ENCODE data around the gene CCDC188.

CCDC188 gene

DNA sequence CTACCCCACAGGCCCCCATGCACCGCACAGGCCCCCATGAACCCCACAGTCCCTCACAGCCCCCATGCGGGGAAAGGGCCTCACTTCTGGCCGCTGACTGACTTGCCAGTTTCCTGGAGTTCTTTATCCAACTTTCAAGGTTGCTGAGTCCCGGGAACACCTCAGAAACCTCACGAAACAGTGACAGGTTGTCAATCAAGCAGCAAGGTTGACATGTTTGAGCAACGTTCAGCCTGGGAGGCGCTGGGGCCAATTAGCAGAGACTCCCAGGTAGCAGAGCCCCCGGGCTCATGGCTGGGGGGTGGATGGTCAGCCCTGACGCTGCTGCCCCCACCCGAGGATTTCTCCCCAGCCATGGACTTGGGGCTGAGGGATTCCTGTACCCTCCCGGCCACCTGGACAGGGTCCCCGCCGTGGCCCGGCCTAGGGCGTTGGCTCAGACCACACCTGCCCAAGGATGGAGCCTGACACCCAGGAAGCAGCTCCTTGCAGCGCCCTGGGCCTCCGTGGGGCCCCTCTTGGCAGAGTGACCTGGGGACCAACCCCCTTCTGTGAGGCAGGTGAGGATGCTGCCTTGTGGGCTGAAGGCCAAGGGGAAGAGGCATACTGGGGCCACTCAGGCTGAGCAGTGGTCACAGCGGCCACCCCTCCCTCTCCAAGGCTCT is 33.8 kb upstream of the CCDC188 start:
- no peak for DNase-seq (ENCODE audit: low read depth, low spot score)
- Histone ChIP-seq H3K9me3 (ENCODE audit: control insufficient read depth, insufficient read depth, low read length) (no peaks in the 10 kb centered on the region), H3K4me1 (ENCODE audit: control insufficient read depth, insufficient read depth, low read length) (no peaks in the 10 kb centered on the region), H3K36me3 (ENCODE audit: control insufficient read depth, insufficient read depth, low read length) (no peaks in the 10 kb centered on the region), H3K27ac (ENCODE audit: low read length) (no peak overlapping the region), H3K4me3 (ENCODE audit: low read length) (no peak overlapping the region), H3K27me3 (ENCODE audit: control insufficient read depth, insufficient read depth, low read length) (no peaks in the 10 kb centered on the region)
- WGBS (ENCODE audit: insufficient coverage, insufficient read length), result no CpG with 5 or more reads among the region's 18 CpGs

DNA sequence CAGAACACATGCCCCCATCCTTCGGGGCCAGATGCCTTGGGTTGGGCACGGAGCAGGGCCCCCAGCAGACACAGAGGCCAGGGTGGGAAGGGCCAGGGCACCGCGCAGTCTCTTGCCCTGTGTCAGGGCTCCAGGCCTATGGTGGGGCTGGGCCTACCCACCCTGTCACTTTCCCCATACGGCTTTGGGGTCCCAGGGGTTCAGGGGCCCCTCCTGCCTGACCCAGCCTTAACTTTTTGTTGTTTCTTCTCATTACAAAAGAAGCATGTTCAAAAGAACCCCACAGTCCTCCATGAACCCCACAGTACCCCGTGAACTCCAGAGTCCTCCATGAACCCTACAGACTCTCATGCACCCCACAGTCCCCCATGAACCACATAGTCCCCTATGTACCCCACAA is 33.0 kb upstream of the CCDC188 start:
- Histone ChIP-seq H3K4me3 (ENCODE audit: low read length) (no peak overlapping the region), H3K4me1 (ENCODE audit: control insufficient read depth, insufficient read depth, low read length) (no peaks in the 10 kb centered on the region), H3K36me3 (ENCODE audit: control insufficient read depth, insufficient read depth, low read length) (no peaks in the 10 kb centered on the region), H3K27ac (ENCODE audit: low read length) (no peak overlapping the region), H3K27me3 (ENCODE audit: control insufficient read depth, insufficient read depth, low read length) (no peaks in the 10 kb centered on the region), H3K9me3 (ENCODE audit: control insufficient read depth, insufficient read depth, low read length) (no peaks in the 10 kb centered on the region)
- no CpG with 5 or more reads among the region's 6 CpGs for WGBS (ENCODE audit: insufficient coverage, insufficient read length)
- no peak for DNase-seq (ENCODE audit: low read depth, low spot score)

DNA sequence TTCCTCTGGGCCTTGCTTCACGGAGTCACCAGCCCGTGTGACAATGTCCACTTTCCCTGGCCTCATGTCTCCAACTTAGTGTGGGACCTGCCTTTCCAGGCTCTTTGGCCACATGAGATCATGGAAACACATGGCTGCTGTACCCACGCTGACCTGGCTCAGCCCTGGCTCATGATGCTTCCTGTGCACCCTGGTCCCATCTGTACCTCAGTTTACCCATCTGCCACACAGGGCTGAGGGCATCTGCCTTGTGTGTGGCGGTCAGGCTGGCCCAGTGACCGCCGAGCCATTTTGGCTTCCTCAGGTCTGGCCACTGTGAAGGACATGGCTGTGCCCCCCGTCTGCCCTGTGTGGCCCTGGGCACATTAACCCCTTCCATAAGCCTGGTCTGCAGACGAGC is 32.2 kb upstream of the CCDC188 start:
- H3K9me3 ChIP-seq (ENCODE audit: control insufficient read depth, insufficient read depth, low read length), result no peaks in the 10 kb centered on the region

DNA sequence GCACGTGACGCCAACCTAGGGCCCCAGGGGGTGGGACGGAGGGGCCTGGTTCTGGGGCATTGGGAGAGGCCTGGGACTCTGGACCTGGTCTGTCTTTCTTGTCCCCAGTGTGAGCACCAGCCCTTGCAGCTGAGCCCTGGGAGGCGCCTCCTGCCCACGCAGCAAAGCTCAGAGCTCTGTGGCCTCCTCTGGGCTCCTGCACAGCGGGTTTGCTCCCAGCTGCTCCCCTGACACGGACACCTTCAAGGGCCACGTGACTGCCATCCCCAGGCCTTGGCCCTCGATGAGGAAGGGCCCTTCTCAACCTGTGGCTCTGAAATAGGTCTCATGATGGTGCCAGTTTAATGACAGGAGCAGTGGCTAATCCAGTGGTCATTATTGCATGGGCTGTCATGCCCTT is 31.5 kb upstream of the CCDC188 start:
- Histone ChIP-seq H3K36me3 (ENCODE audit: control insufficient read depth, insufficient read depth, low read length) (no peaks in the 10 kb centered on the region), H3K27me3 (ENCODE audit: control insufficient read depth, insufficient read depth, low read length) (no peaks in the 10 kb centered on the region), H3K27ac (ENCODE audit: low read length) (no peak overlapping the region), H3K4me1 (ENCODE audit: control insufficient read depth, insufficient read depth, low read length) (no peaks in the 10 kb centered on the region; the same call in 1 of the 2 replicates), H3K4me3 (ENCODE audit: low read length) (no peak overlapping the region), H3K9me3 (ENCODE audit: control insufficient read depth, insufficient read depth, low read length) (no peaks in the 10 kb centered on the region)
- DNase-seq (ENCODE audit: low read depth, low spot score), result no peak
- no CpG with 5 or more reads among the region's 9 CpGs for WGBS (ENCODE audit: insufficient coverage, insufficient read length)

More for the DNA sequence above, 32.2 kb upstream of the CCDC188 start:
- no peaks in the 10 kb centered on the region for H3K27me3 ChIP-seq (ENCODE audit: control insufficient read depth, insufficient read depth, low read length)
- H3K4me1 ChIP-seq (ENCODE audit: control insufficient read depth, insufficient read depth, low read length), result no peaks in the 10 kb centered on the region; the same call in 1 of the 2 replicates
- WGBS (ENCODE audit: insufficient coverage, insufficient read length), result no CpG with 5 or more reads among the region's 8 CpGs
- no peaks in the 10 kb centered on the region for H3K36me3 ChIP-seq (ENCODE audit: control insufficient read depth, insufficient read depth, low read length)
- no peak for DNase-seq (ENCODE audit: low read depth, low spot score)
- H3K27ac ChIP-seq (ENCODE audit: low read length), result no peak overlapping the region
- no peak overlapping the region for H3K4me3 ChIP-seq (ENCODE audit: low read length)

DNA sequence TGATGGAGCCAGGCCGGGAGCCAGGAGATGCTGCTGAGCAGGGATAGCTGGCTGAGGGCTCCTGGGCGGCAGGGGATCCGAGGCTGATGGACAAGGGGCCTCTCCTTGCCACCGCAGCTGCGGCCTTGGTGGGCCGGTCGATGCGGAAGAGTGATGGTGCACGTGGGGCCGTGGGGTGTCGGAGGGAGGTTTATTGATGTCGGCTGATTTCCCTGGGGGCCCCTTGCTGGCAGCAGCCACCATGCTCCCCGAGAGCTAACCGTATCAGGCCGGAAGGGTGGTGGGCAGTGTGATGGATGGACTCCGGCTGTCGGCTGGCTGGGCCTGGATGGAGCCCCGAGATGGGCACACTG is 31.0 kb upstream of the CCDC188 start:
- H3K27me3 ChIP-seq (ENCODE audit: control insufficient read depth, insufficient read depth, low read length), result no peaks in the 10 kb centered on the region
- H3K36me3 ChIP-seq (ENCODE audit: control insufficient read depth, insufficient read depth, low read length), result no peaks in the 10 kb centered on the region
- no peaks in the 10 kb centered on the region; the same call in 1 of the 2 replicates for H3K4me1 ChIP-seq (ENCODE audit: control insufficient read depth, insufficient read depth, low read length)
- no CpG with 5 or more reads among the region's 18 CpGs for WGBS (ENCODE audit: insufficient coverage, insufficient read length)
- no peak for DNase-seq (ENCODE audit: low read depth, low spot score)
- H3K27ac ChIP-seq (ENCODE audit: low read length), result no peak overlapping the region
- no peak overlapping the region for H3K4me3 ChIP-seq (ENCODE audit: low read length)
- no peaks in the 10 kb centered on the region for H3K9me3 ChIP-seq (ENCODE audit: control insufficient read depth, insufficient read depth, low read length)

DNA sequence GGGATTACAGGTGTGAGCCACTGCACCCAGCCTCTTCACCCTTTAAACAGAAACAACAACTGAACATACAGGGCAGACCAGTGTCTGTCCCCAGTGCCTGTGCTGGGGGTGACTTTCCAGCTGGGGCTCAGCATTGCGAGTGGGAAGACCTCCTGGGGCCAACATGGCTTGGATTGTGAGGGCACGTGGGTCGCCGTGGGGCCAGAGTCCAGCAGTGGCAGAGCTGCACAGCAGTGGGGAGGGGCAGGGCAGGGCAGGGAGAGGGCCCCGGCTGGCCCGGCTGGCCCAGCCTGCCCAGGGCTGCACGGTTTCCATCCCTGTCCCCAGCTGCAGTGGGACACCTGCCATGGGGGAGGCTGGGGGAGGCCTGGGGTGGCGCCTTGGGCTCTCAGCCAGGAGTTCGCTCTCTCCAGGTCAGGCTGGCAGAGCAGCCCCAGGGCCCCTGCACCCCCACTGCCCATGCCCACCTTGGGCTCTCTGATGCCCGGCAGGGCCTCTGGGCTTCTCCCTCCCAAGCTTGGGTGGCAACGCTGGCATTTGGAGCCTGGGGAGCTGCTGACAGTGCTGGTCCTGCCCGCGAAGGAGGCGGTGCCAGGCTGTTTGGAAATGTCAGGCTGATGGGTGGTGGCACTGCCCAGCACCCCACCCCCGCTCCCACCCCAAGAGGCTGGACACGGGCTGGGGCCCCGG is 30.5 kb upstream of the CCDC188 start:
- H3K36me3 ChIP-seq (ENCODE audit: control insufficient read depth, insufficient read depth, low read length), result no peaks in the 10 kb centered on the region
- no peak for DNase-seq (ENCODE audit: low read depth, low spot score)
- no CpG with 5 or more reads among the region's 17 CpGs for WGBS (ENCODE audit: insufficient coverage, insufficient read length)
- no peaks in the 10 kb centered on the region for H3K27me3 ChIP-seq (ENCODE audit: control insufficient read depth, insufficient read depth, low read length)
- H3K4me3 ChIP-seq (ENCODE audit: low read length), result no peak overlapping the region
- H3K9me3 ChIP-seq (ENCODE audit: control insufficient read depth, insufficient read depth, low read length), result no peaks in the 10 kb centered on the region
- no peak overlapping the region for H3K27ac ChIP-seq (ENCODE audit: low read length)
- no peaks in the 10 kb centered on the region; the same call in 1 of the 2 replicates for H3K4me1 ChIP-seq (ENCODE audit: control insufficient read depth, insufficient read depth, low read length)

DNA sequence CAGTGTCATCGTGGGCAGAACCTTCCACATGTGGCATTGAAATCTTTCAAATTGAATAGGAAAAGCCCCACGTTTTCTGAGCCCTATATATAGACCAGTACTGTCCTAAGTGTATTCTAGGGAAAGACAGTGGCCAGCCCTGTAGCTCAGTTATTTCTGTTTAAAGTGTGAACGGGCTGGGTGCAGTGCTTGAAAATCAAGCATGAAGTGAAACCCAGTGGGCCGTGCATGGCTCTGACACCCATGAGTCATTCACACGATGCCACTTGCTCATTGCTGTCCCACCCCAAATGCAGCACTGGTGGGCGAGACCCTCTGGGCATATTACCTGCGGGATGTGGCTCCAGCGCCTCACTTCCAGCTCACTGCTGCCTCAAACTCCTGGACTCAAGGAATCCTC is 29.8 kb upstream of the CCDC188 start:
- Histone ChIP-seq H3K4me3 (ENCODE audit: low read length) (no peak overlapping the region), H3K36me3 (ENCODE audit: control insufficient read depth, insufficient read depth, low read length) (no peaks in the 10 kb centered on the region), H3K9me3 (ENCODE audit: control insufficient read depth, insufficient read depth, low read length) (no peaks in the 10 kb centered on the region), H3K27ac (ENCODE audit: low read length) (no peak overlapping the region), H3K4me1 (ENCODE audit: control insufficient read depth, insufficient read depth, low read length) (no peaks in the 10 kb centered on the region; the same call in 1 of the 2 replicates), H3K27me3 (ENCODE audit: control insufficient read depth, insufficient read depth, low read length) (no peaks in the 10 kb centered on the region)
- no peak for DNase-seq (ENCODE audit: low read depth, low spot score)
- no CpG with 5 or more reads among the region's 8 CpGs for WGBS (ENCODE audit: insufficient coverage, insufficient read length)

DNA sequence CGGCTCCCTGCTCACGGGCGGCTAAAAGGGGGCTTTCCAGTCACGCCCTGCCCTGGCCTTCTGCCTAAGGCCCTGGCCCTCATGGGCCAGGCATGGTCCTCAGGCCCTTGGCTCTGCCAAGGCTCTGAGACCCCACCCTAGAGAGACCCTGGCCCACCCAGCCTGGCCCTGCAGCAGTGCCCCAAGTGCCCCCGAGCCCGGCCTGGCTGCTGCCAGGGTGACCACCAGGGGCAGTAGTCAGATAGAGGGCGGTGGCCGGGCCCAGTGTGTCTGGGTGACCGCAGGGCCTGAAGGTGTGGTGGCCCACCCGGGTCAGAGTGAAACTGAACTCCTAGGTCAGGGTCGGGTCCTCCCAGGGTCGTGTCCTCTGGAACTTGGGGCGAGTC is 29.4 kb upstream of the CCDC188 start:
- H3K27me3 ChIP-seq (ENCODE audit: control insufficient read depth, insufficient read depth, low read length), result no peaks in the 10 kb centered on the region
- no CpG with 5 or more reads among the region's 13 CpGs for WGBS (ENCODE audit: insufficient coverage, insufficient read length)

DNA sequence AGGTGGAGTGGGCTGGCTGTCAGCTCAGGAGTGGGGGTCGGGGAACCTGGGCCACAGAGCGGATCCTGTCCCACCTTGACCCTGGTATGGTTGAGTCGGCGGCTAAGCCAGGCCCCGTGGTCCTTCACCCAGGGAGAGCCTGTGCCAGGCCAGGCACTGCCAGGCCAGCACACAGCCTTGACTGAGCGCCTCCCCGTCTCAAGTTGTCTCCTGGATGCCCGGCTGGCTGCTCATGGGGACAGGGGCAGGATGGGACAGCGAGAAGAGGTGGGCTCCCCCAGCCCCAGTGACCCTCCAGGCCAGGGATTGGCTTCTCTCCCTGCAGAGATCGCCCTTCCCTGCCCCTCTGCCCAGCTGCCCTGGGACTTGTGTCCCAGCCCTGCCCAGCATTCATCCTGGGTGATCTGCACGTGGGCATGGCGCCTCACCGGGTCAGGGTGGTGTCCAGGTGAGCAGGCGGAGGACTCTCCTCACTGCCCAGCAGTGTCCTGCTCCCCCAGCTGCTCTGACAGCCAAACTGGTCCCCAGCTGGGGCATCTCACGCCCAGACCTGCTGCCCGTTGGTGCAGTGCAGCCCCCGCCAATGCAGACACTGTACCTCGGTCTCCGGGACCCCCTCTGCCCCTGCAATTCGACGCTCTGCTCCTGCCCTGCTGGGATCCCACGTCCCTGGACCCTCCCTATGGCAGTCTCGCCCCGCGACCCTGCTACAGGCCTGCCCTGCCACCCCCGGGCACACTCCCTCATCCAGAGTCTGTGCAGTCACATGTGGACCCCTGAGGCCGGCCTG is 28.8 kb upstream of the CCDC188 start:
- H3K4me1 ChIP-seq (ENCODE audit: control insufficient read depth, insufficient read depth, low read length), result no peaks in the 10 kb centered on the region; the same call in 1 of the 2 replicates
- H3K4me3 ChIP-seq (ENCODE audit: low read length), result no peak overlapping the region
- H3K27ac ChIP-seq (ENCODE audit: low read length), result no peak overlapping the region
- H3K9me3 ChIP-seq (ENCODE audit: control insufficient read depth, insufficient read depth, low read length), result no peaks in the 10 kb centered on the region
- no peak for DNase-seq (ENCODE audit: low read depth, low spot score)
- no peaks in the 10 kb centered on the region for H3K27me3 ChIP-seq (ENCODE audit: control insufficient read depth, insufficient read depth, low read length)
- no peaks in the 10 kb centered on the region for H3K36me3 ChIP-seq (ENCODE audit: control insufficient read depth, insufficient read depth, low read length)
- no CpG with 5 or more reads among the region's 27 CpGs for WGBS (ENCODE audit: insufficient coverage, insufficient read length)

More for the DNA sequence above, 29.4 kb upstream of the CCDC188 start:
- Histone ChIP-seq H3K36me3 (ENCODE audit: control insufficient read depth, insufficient read depth, low read length) (no peaks in the 10 kb centered on the region), H3K4me1 (ENCODE audit: control insufficient read depth, insufficient read depth, low read length) (no peaks in the 10 kb centered on the region; the same call in 1 of the 2 replicates), H3K27ac (ENCODE audit: low read length) (no peak overlapping the region), H3K4me3 (ENCODE audit: low read length) (no peak overlapping the region), H3K9me3 (ENCODE audit: control insufficient read depth, insufficient read depth, low read length) (no peaks in the 10 kb centered on the region)
- DNase-seq (ENCODE audit: low read depth, low spot score), result no peak

DNA sequence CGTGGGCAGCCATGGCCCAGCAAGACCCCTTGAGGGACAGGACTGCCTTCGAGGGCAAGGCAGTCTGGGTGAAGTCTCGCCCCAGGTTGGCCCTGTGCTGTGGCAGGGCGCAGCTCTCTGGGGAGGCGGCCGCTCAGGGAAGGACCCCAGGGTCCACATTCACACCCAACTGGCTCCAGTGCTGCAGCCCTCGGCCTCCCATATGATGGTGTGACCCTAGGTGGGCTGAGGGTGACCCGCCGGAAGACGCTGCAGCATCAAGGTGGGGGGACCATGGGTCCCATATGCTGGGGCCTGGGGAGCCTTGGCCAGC is 28.0 kb upstream of the CCDC188 start:
- Histone ChIP-seq H3K27me3 (ENCODE audit: control insufficient read depth, insufficient read depth, low read length) (no peaks in the 10 kb centered on the region), H3K36me3 (ENCODE audit: control insufficient read depth, insufficient read depth, low read length) (no peaks in the 10 kb centered on the region), H3K27ac (ENCODE audit: low read length) (no peak overlapping the region), H3K9me3 (ENCODE audit: control insufficient read depth, insufficient read depth, low read length) (no peaks in the 10 kb centered on the region), H3K4me3 (ENCODE audit: low read length) (no peak overlapping the region), H3K4me1 (ENCODE audit: control insufficient read depth, insufficient read depth, low read length) (no peaks in the 10 kb centered on the region; the same call in 1 of the 2 replicates)
- WGBS (ENCODE audit: insufficient coverage, insufficient read length), result no CpG with 5 or more reads among the region's 10 CpGs
- DNase-seq (ENCODE audit: low read depth, low spot score), result no peak

Measured in iPS DF 6.9 (cell line).